GM20000 (cell line): Measurements from ENCODE around the gene TLE6.
"Not testable (repeated sequence)": the region's sequence is repeated elsewhere in the genome, so short reads cannot be mapped to it uniquely, and the experiment has no call there.

Source experiments
- DNase-seq: peaks from one replicate; pipeline ENCODE4 v3.0.0; 2012; ENCODE audit warnings: low spot score
- CTCF ChIP-seq: IDR thresholded peaks from 2 replicates; pipeline ENCODE4 v1.5.1; 2012; ENCODE audit warnings: mild to moderate bottlenecking, control low read depth; ENCODE audit errors: extremely low read depth, missing control alignments

Gene TLE6

GRCh38 chr19:2984215-2984528 is 6.8 kb downstream of the TLE6 start:
- DNase-seq = no peak
- TF ChIP-seq CTCF = no peak

GRCh38 chr19:2986951-2987524 is 9.7 kb downstream of the TLE6 start:
- TF ChIP-seq CTCF = no peak
- DNase-seq = no peak

GRCh38 chr19:2987797-2988196 is 10.4 kb downstream of the TLE6 start:
- no peak for DNase-seq
- TF ChIP-seq CTCF = no peak

GRCh38 chr19:2988568-2988967 is 11.2 kb downstream of the TLE6 start:
- no peak for TF ChIP-seq CTCF

GRCh38 chr19:2989236-2989946 is 12.0 kb downstream of the TLE6 start:
- DNase-seq = no peak
- TF ChIP-seq CTCF = no peak

More at GRCh38 chr19:2988568-2988967, 11.2 kb downstream of the TLE6 start:
- DNase-seq = no peak

- DNase-seq = not testable (repeated sequence)
Measured at GRCh38 chr19:2992333-2992732, 15.0 kb downstream of the TLE6 start.

GRCh38 chr19:2992958-2993357 is 15.6 kb downstream of the TLE6 start:
- no peak for TF ChIP-seq CTCF
- DNase-seq = no peak

GRCh38 chr19:2993579-2993978 is 16.2 kb downstream of the TLE6 start:
- TF ChIP-seq CTCF = no peak

More at GRCh38 chr19:2993579-2993978, 16.2 kb downstream of the TLE6 start:
- DNase-seq = no peak
